ENCODE measurements around the gene NUBP1.
"Not testable (repeated sequence)": the region's sequence is repeated elsewhere in the genome, so short reads cannot be mapped to it uniquely, and the experiment has no call there.

Gene NUBP1

GRCh38 chr16:10751291-10751697, 7.7 kb downstream of the NUBP1 start:
- peak in 1 of 4 experiments; percentile 29 for DNase-seq

GRCh38 chr16:10752843-10753523, 9.3 kb downstream of the NUBP1 start:
- peak; percentile 90 to 97 (median 92) for DNase-seq

GRCh38 chr16:10753670-10754069, 10.0 kb downstream of the NUBP1 start:
- DNase-seq: no peak

- DNase-seq: peak in 2 of 4 experiments; percentile 54 to 63
Measured at GRCh38 chr16:10754941-10755340, 11.3 kb downstream of the NUBP1 start.

- no peak for DNase-seq
Measured at GRCh38 chr16:10756574-10756973, 12.9 kb downstream of the NUBP1 start.

GRCh38 chr16:10760858-10761257, 17.2 kb downstream of the NUBP1 start:
- peak in 3 of 4 experiments; percentile 25 to 37 (median 31) for DNase-seq

GRCh38 chr16:10761373-10761772, 17.7 kb downstream of the NUBP1 start:
- peak; percentile 40 to 70 (median 60) for DNase-seq

GRCh38 chr16:10762336-10763016, 18.8 kb downstream of the NUBP1 start:
- DNase-seq: no peak

GRCh38 chr16:10763456-10763855, 19.8 kb downstream of the NUBP1 start:
- peak in 3 of 4 experiments; percentile 26 to 36 (median 28) for DNase-seq

- DNase-seq: no peak
Measured at GRCh38 chr16:10765772-10766171, 22.1 kb downstream of the NUBP1 start.

- no peak for DNase-seq
Measured at GRCh38 chr16:10767127-10767526, 23.5 kb downstream of the NUBP1 start.

- DNase-seq: no peak
Measured at GRCh38 chr16:10769381-10769780, 25.7 kb downstream of the NUBP1 start.

GRCh38 chr16:10770907-10771306, 27.3 kb downstream of the NUBP1 start:
- peak; percentile 28 to 71 (median 58) for DNase-seq

GRCh38 chr16:10776280-10776679, 32.6 kb downstream of the NUBP1 start:
- DNase-seq: no peak

- DNase-seq: not testable (repeated sequence)
Measured at GRCh38 chr16:10776923-10777322, 33.3 kb downstream of the NUBP1 start.

- DNase-seq: no peak
Measured at GRCh38 chr16:10777356-10777755, 33.7 kb downstream of the NUBP1 start.

- DNase-seq: not testable (repeated sequence)
Measured at GRCh38 chr16:10779908-10780307, 36.3 kb downstream of the NUBP1 start.

GRCh38 chr16:10780628-10781027, 37.0 kb downstream of the NUBP1 start:
- no peak for DNase-seq

- no peak for DNase-seq
Measured at GRCh38 chr16:10782628-10783027, 39.0 kb downstream of the NUBP1 start.

- DNase-seq: no peak
Measured at GRCh38 chr16:10787304-10787703, 43.7 kb downstream of the NUBP1 start.

- not testable (repeated sequence) for DNase-seq
Measured at GRCh38 chr16:10788630-10789029, 45.0 kb downstream of the NUBP1 start.

GRCh38 chr16:10791048-10791447, 47.4 kb downstream of the NUBP1 start:
- no peak for DNase-seq

- DNase-seq: peak; percentile 33 to 70 (median 52)
Measured at GRCh38 chr16:10799736-10800135, 56.1 kb downstream of the NUBP1 start.

GRCh38 chr16:10805334-10805733, 61.7 kb downstream of the NUBP1 start:
- no peak for DNase-seq

Data from suppressor macrophage (primary cell).